ENCODE measurements around the gene CNTRL.
"Not testable (repeated sequence)": the region's sequence is repeated elsewhere in the genome, so short reads cannot be mapped to it uniquely, and the experiment has no call there.

CNTRL gene, protein sequence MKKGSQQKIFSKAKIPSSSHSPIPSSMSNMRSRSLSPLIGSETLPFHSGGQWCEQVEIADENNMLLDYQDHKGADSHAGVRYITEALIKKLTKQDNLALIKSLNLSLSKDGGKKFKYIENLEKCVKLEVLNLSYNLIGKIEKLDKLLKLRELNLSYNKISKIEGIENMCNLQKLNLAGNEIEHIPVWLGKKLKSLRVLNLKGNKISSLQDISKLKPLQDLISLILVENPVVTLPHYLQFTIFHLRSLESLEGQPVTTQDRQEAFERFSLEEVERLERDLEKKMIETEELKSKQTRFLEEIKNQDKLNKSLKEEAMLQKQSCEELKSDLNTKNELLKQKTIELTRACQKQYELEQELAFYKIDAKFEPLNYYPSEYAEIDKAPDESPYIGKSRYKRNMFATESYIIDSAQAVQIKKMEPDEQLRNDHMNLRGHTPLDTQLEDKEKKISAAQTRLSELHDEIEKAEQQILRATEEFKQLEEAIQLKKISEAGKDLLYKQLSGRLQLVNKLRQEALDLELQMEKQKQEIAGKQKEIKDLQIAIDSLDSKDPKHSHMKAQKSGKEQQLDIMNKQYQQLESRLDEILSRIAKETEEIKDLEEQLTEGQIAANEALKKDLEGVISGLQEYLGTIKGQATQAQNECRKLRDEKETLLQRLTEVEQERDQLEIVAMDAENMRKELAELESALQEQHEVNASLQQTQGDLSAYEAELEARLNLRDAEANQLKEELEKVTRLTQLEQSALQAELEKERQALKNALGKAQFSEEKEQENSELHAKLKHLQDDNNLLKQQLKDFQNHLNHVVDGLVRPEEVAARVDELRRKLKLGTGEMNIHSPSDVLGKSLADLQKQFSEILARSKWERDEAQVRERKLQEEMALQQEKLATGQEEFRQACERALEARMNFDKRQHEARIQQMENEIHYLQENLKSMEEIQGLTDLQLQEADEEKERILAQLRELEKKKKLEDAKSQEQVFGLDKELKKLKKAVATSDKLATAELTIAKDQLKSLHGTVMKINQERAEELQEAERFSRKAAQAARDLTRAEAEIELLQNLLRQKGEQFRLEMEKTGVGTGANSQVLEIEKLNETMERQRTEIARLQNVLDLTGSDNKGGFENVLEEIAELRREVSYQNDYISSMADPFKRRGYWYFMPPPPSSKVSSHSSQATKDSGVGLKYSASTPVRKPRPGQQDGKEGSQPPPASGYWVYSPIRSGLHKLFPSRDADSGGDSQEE (N-terminal part only)

DNA sequence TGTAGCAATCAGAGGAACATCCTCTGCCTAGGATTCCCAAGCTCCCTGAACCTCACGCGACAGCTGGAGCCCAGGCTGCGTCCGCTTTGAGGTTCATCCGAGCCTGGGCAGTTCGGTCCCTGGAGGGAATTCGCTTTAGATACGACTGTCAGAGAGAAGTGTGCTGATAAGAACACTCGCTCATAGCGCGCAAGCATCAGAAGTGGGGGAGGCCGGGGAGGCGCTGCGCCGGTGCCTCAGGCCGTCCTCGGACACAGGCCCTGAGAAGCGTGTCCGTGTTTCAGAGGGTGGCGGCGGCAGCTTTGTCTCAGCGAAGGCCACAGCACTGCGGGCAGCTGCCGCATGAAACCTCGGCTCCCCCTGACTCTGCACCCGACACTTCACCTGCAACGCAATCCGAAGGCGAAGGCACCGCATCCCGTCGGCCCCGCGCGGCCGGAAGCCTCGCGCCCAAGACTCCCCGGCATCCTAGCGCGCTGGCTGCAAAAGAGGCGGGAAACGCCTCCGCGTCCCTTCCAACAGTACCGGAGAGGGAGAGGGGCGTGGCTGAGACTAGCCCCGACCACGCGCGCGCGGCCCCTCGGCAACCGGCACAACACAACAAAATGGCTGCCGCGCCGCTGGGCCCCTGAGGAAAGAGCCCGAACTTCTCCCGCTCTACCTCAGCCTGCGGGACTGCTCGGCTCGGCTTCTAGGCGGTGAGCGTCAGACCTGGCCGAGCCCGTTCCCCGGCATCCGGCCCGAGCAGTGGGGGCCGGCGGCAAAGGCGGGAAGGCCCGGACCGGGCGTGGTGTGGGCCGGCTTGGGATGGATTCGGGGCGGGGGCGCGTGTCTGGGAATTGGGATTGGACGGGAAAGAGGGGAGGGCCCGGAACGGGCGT lies at the start of gene CNTRL:
Gene CNTRL (plus strand): TSS at position 586 of the 881 bp plus-strand sequence. CDS start 13,372 bp downstream, outside the sequence.
- Mint-ChIP-seq H3K27ac (peak within 1 kb of the TSS; percentile 93), H3K4me1 (ENCODE audit: low read depth) (peaks cover 41% of the 10 kb centered on the region), H3K36me3 (ENCODE audit: low read depth) (peaks cover 5% of the 10 kb centered on the region), H3K4me3 (peak within 1 kb of the TSS; percentile 100), H3K9me3 (peaks cover 3% of the 10 kb centered on the region), H3K27me3 (ENCODE audit: low read depth) (no peaks in the 10 kb centered on the region)
- DNase-seq (ENCODE audit: low spot score): peak; percentile 95

DNA sequence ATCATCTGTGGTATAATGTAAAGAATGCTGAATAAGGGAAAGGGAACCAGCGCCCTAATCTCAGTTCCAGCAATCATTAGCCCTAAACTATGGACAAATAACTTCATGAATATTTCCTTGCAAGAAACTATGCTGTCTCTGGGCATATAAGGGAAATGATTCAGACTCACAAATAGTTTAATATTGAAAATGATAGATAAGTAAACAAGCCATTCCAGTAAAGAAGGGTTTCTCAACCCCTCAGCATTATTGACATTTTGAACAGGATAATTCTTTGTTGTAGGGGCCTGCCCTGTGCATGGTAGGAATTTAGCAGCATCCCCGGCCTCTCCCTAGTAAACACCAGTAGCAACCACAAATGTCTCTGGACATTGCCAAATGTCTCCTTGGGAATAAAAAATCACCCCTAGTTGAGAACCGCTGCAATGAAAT lies 48.5 kb upstream of the CNTRL start:
- no peaks in the 10 kb centered on the region for H3K4me1 Mint-ChIP-seq (ENCODE audit: low read depth)
- no peaks in the 10 kb centered on the region for H3K36me3 Mint-ChIP-seq (ENCODE audit: low read depth)
- no peak overlapping the region for H3K4me3 Mint-ChIP-seq
- H3K27me3 Mint-ChIP-seq (ENCODE audit: low read depth): peaks cover 3% of the 10 kb centered on the region
- H3K27ac Mint-ChIP-seq: no peak overlapping the region
- no peaks in the 10 kb centered on the region for H3K9me3 Mint-ChIP-seq
- DNase-seq (ENCODE audit: low spot score): no peak

GRCh38 chr9:121026768-121027167 lies 48.0 kb upstream of the CNTRL start:
- H3K9me3 Mint-ChIP-seq: no peaks in the 10 kb centered on the region
- H3K27ac Mint-ChIP-seq: no peak overlapping the region
- H3K27me3 Mint-ChIP-seq (ENCODE audit: low read depth): peaks cover 3% of the 10 kb centered on the region
- no peaks in the 10 kb centered on the region for H3K4me1 Mint-ChIP-seq (ENCODE audit: low read depth)
- DNase-seq (ENCODE audit: low spot score): no peak
- H3K36me3 Mint-ChIP-seq (ENCODE audit: low read depth): no peaks in the 10 kb centered on the region
- no peak overlapping the region for H3K4me3 Mint-ChIP-seq

- not testable (repeated sequence) for H3K27me3 Mint-ChIP-seq (ENCODE audit: low read depth); H3K36me3 Mint-ChIP-seq (ENCODE audit: low read depth); DNase-seq (ENCODE audit: low spot score); H3K27ac Mint-ChIP-seq; H3K4me3 Mint-ChIP-seq; H3K9me3 Mint-ChIP-seq; H3K4me1 Mint-ChIP-seq (ENCODE audit: low read depth)
Observed at GRCh38 chr9:121028285-121028684, 46.5 kb upstream of the CNTRL start.

GRCh38 chr9:121029469-121029868 lies 45.3 kb upstream of the CNTRL start:
- Mint-ChIP-seq H3K27me3 (ENCODE audit: low read depth) (peaks cover 3% of the 10 kb centered on the region), H3K4me1 (ENCODE audit: low read depth) (no peaks in the 10 kb centered on the region), H3K27ac (no peak overlapping the region), H3K9me3 (no peaks in the 10 kb centered on the region), H3K36me3 (ENCODE audit: low read depth) (no peaks in the 10 kb centered on the region), H3K4me3 (no peak overlapping the region)
- no peak for DNase-seq (ENCODE audit: low spot score)

DNA sequence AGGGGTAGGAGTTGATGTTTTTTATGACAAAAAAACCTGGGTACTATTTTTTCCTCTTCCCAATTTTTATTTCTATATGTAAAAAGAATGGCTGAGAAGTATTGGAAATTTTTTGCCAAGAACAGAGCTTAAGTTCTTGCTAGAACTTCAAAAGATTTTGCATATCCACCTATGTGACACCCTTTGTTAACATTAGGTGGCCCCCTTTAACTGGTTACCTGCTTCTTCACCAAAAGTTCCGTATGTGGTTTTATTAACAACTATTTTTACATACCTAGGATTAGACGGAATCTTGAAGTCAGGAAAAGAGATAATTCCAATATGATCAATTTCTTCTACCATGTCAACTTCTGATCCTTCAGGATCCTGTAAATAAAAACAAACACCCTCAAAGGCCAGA lies 40.2 kb upstream of the CNTRL start:
- H3K36me3 Mint-ChIP-seq (ENCODE audit: low read depth): no peaks in the 10 kb centered on the region
- no peaks in the 10 kb centered on the region for H3K4me1 Mint-ChIP-seq (ENCODE audit: low read depth)
- no peak overlapping the region for H3K27ac Mint-ChIP-seq
- H3K27me3 Mint-ChIP-seq (ENCODE audit: low read depth): no peaks in the 10 kb centered on the region
- H3K4me3 Mint-ChIP-seq: no peak overlapping the region
- no peaks in the 10 kb centered on the region for H3K9me3 Mint-ChIP-seq
- no peak for DNase-seq (ENCODE audit: low spot score)

GRCh38 chr9:121035717-121036116 lies 39.0 kb upstream of the CNTRL start:
- not testable (repeated sequence) for H3K9me3 Mint-ChIP-seq; H3K27ac Mint-ChIP-seq; H3K4me1 Mint-ChIP-seq (ENCODE audit: low read depth); H3K36me3 Mint-ChIP-seq (ENCODE audit: low read depth); DNase-seq (ENCODE audit: low spot score); H3K4me3 Mint-ChIP-seq; H3K27me3 Mint-ChIP-seq (ENCODE audit: low read depth)

- H3K4me1 Mint-ChIP-seq (ENCODE audit: low read depth): no peaks in the 10 kb centered on the region
- no peaks in the 10 kb centered on the region for H3K27me3 Mint-ChIP-seq (ENCODE audit: low read depth)
- no peaks in the 10 kb centered on the region for H3K9me3 Mint-ChIP-seq
- H3K4me3 Mint-ChIP-seq: no peak overlapping the region
- H3K27ac Mint-ChIP-seq: no peak overlapping the region
- no peak for DNase-seq (ENCODE audit: low spot score)
- H3K36me3 Mint-ChIP-seq (ENCODE audit: low read depth): no peaks in the 10 kb centered on the region
Observed at GRCh38 chr9:121038362-121038761, 36.4 kb upstream of the CNTRL start.

- no peak for DNase-seq (ENCODE audit: low spot score)
- H3K4me3 Mint-ChIP-seq: no peak overlapping the region
- no peaks in the 10 kb centered on the region for H3K9me3 Mint-ChIP-seq
- no peaks in the 10 kb centered on the region for H3K27me3 Mint-ChIP-seq (ENCODE audit: low read depth)
- no peak overlapping the region for H3K27ac Mint-ChIP-seq
- no peaks in the 10 kb centered on the region for H3K36me3 Mint-ChIP-seq (ENCODE audit: low read depth)
- no peaks in the 10 kb centered on the region for H3K4me1 Mint-ChIP-seq (ENCODE audit: low read depth)
Observed at GRCh38 chr9:121038804-121039203, 36.0 kb upstream of the CNTRL start.

DNA sequence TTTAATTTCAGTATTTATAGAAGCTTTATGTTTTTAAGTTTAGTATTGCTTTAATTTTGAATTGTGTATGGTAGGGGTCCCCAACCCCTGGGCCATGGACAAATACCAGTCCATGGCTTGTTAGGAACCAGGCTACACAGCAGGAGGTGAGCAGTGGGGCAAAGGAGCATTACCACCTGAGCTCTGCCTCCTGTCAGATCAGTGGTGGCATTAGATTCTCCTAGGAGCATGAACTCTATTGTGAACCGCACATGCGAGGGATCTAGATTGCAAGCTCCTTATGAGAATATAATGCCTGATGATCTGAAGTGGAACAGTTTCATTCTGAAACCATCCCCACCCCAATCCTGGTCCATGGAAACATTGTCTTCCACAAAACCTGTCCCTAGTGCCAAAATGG lies 26.6 kb upstream of the CNTRL start:
- Mint-ChIP-seq H3K9me3 (no peaks in the 10 kb centered on the region), H3K4me1 (ENCODE audit: low read depth) (no peaks in the 10 kb centered on the region), H3K36me3 (ENCODE audit: low read depth) (no peaks in the 10 kb centered on the region), H3K27ac (no peak overlapping the region), H3K27me3 (ENCODE audit: low read depth) (peaks cover 4% of the 10 kb centered on the region), H3K4me3 (no peak overlapping the region)
- no peak for DNase-seq (ENCODE audit: low spot score)

- H3K27me3 Mint-ChIP-seq (ENCODE audit: low read depth): peaks cover 4% of the 10 kb centered on the region
- no peaks in the 10 kb centered on the region for H3K9me3 Mint-ChIP-seq
- no peaks in the 10 kb centered on the region for H3K36me3 Mint-ChIP-seq (ENCODE audit: low read depth)
- no peak overlapping the region for H3K27ac Mint-ChIP-seq
- DNase-seq (ENCODE audit: low spot score): no peak
- no peak overlapping the region for H3K4me3 Mint-ChIP-seq
- H3K4me1 Mint-ChIP-seq (ENCODE audit: low read depth): no peaks in the 10 kb centered on the region
Observed at GRCh38 chr9:121048618-121049017, 26.1 kb upstream of the CNTRL start.

DNA sequence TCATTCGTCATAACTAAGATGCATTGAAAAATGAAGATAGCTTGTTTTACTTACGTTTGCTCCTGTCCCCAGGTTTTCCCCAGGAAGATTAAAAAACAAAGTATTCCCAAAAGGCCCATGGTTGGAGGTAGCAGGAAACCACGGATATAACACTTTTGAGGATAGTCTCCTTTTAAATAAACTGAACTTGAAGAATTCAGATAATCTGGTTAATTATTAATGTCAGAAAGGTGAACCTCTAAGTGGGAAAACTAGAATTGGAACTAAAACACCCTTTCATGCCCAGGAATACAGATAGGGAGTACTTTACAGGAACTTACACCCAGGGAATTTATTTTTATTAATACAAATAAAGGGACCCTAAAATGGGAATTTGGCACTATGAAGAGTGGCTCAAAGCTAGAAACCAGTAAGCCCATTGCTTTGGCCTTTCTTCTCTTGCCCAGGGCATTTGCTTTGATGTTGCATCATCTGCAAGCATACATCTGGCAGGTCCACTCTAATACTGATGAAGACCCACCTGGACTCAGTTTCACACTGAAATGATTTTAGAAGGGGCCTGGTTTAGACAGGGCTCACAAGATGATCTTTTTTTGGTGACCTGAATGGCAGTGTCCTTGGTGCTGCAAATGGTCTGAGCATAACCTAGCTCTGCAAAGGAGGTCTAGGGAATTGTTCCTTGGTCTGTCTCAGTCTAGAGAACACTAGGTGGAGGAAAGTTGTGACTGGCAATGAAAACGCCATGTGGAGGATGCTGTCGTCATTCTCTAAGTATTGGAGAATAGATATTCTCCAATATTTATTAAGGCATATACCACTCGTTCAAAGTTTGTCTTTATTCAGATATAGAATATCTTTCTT lies 24.4 kb upstream of the CNTRL start, which contains the start of gene C5:
Gene C5 (minus strand): TSS at position 148 of the 861 bp plus-strand sequence. CDS start 29 bp downstream, at position 119.
- Mint-ChIP-seq H3K9me3 (no peaks in the 10 kb centered on the region), H3K4me1 (ENCODE audit: low read depth) (no peaks in the 10 kb centered on the region), H3K36me3 (ENCODE audit: low read depth) (no peaks in the 10 kb centered on the region), H3K4me3 (no peak within 1 kb of the TSS), H3K27me3 (ENCODE audit: low read depth) (peaks cover 4% of the 10 kb centered on the region), H3K27ac (no peak within 1 kb of the TSS)
- DNase-seq (ENCODE audit: low spot score): no peak

Measured in T-helper 2 cell treated with Interferon-gamma antibody and Interleukin-4, amounts not matched to agents 5 μg/mL and 100 μg/mL, for 36 hours (primary cell).